ENCODE measurements around the gene GRID1. TPM values are rescaled to one million over a fixed set of nuclear protein-coding genes. Genes with fewer than 3 reads are reported as not detected.
"Not testable (repeated sequence)": the region's sequence is repeated elsewhere in the genome, so short reads cannot be mapped to it uniquely, and the experiment has no call there.

Gene GRID1
- total RNA-seq, 1 experiment from 2014 or later = not detected

DNA sequence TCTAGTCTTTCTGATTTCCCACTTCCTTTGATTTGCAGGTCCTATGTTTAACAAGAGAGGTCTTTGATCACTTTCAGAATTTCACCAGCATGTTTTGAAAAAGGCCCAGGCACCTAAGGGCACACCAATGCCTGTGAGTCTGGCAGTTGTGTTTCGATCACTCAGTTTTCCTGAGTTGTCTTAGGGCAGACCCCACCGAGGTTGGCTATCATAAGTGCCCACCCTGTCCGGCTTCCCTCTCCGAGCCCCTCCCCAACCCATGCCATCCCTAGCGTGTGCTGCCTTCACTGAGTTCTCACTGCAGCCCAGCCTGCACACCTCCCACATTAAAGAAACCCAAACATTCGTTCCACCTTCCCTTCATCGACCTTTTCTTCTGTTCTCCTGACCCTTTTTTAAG is 257.9 kb downstream of the GRID1 start:
- H3K27me3 ChIP-seq (ENCODE audit: insufficient read depth, low read depth) = peaks cover 3% of the 10 kb centered on the region
- no TSS peak for BruUV-seq (replicated peaks)
- H3K9me3 ChIP-seq (ENCODE audit: insufficient read depth, low read depth) = no peaks in the 10 kb centered on the region
- no peak overlapping the region for H3K4me2 ChIP-seq
- ChIA-PET POLR2A (ENCODE audit: unreplicated experiment) (no interaction called here), CTCF (no interaction called here)
- no peaks in the 10 kb centered on the region for H3K36me3 ChIP-seq (ENCODE audit: low read depth)
- no peaks in the 10 kb centered on the region for H3K9me2 ChIP-seq (ENCODE audit: insufficient read depth)
- no peak overlapping the region for H3K4me3 ChIP-seq
- H3K79me2 ChIP-seq (ENCODE audit: low read depth) = no peaks in the 10 kb centered on the region
- no peaks in the 10 kb centered on the region for H3F3A ChIP-seq (ENCODE audit: insufficient read depth, low read depth)
- no peak for DNase-seq
- H2AFZ ChIP-seq = no peak overlapping the region
- TF ChIP-seq EZH2 (IDR thresholded peaks at IDR 0.05; ENCODE audit: low read depth) = no peak
- TF ChIP-seq, protein P1, sequence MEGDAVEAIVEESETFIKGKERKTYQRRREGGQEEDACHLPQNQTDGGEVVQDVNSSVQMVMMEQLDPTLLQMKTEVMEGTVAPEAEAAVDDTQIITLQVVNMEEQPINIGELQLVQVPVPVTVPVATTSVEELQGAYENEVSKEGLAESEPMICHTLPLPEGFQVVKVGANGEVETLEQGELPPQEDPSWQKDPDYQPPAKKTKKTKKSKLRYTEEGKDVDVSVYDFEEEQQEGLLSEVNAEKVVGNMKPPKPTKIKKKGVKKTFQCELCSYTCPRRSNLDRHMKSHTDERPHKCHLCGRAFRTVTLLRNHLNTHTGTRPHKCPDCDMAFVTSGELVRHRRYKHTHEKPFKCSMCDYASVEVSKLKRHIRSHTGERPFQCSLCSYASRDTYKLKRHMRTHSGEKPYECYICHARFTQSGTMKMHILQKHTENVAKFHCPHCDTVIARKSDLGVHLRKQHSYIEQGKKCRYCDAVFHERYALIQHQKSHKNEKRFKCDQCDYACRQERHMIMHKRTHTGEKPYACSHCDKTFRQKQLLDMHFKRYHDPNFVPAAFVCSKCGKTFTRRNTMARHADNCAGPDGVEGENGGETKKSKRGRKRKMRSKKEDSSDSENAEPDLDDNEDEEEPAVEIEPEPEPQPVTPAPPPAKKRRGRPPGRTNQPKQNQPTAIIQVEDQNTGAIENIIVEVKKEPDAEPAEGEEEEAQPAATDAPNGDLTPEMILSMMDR (conservative IDR thresholded peaks at IDR 0.05) = no peak
- no peak overlapping the region for H3K27ac ChIP-seq
- intact Hi-C loops (cut with micrococcal nuclease; ENCODE audit: unreplicated experiment) = loop anchor here (10.0 kb wide), 1 partner anchor 476 kb away; no protein-coding TSS in a partner anchor
- H3K4me1 ChIP-seq (replicated peaks; ENCODE audit: insufficient read depth) = no peaks in the 10 kb centered on the region
- H4K20me1 ChIP-seq (ENCODE audit: insufficient read depth) = no peaks in the 10 kb centered on the region

DNA sequence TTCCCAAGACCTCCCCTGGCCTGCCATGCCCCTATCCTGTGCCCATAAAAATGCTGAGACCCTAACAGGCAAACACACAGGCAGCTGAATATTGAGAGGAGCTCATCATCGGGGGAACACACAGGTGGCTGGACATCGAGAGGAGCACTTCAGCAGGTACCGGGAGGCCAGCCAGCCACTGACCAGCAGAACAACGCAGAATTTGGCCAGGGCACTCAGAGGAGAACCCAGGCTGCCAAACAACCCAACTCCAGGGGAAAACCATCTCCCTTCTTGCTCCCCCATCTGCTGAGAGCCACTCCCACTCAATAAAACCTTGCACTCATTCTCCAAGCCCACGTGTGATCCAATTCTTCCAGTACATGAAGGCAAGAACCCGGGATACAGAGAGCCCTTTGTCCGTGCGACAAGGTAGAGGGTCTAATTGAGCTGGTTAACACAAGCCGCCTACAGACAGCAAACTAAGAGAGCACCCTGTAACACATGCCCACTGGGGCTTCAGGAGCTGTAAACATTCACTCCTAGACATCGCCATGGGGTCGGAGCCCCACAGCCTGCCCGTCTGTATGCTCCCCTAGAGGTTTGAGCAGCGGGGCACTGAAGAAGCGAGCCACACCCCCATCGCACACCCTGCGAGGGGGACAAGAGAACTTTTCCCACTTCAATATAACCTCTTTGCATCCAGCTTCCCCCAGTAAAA is 258.8 kb downstream of the GRID1 start:
- H3K4me2 ChIP-seq; CTCF ChIA-PET; H3K79me2 ChIP-seq (ENCODE audit: low read depth); H3K27me3 ChIP-seq (ENCODE audit: insufficient read depth, low read depth); H3K4me1 ChIP-seq (replicated peaks; ENCODE audit: insufficient read depth); H3K9me3 ChIP-seq (ENCODE audit: insufficient read depth, low read depth); H2AFZ ChIP-seq; POLR2A ChIA-PET (ENCODE audit: unreplicated experiment); H3K9me2 ChIP-seq (ENCODE audit: insufficient read depth); DNase-seq; H4K20me1 ChIP-seq (ENCODE audit: insufficient read depth); H3K36me3 ChIP-seq (ENCODE audit: low read depth); BruUV-seq (replicated peaks); H3F3A ChIP-seq (ENCODE audit: insufficient read depth, low read depth); H3K27ac ChIP-seq; H3K4me3 ChIP-seq: not testable (repeated sequence)
- intact Hi-C loops (cut with micrococcal nuclease; ENCODE audit: unreplicated experiment) = loop anchor here (10.0 kb wide), 1 partner anchor 477 kb away; no protein-coding TSS in a partner anchor

DNA sequence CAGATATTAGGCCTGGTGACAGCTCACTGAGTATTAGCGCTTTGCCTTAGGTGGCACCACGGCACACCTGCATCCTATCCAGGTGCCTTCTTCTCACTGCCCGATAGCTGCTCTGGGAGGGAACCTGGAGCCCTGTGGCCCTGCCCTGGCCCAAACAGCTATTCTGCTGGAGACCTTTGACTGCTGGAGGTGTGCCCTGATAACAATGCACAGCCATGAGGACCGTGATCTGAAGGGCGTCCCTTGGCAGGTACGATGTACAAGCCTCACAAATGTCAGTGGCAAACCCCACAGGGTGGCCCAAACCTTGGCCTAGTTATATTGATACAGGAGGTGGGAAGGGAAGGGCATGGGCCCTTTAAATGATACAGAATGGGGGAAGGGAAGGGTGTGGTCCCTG is 259.5 kb downstream of the GRID1 start:
- no peak for DNase-seq
- POLR2A ChIA-PET (ENCODE audit: unreplicated experiment) = no interaction called here
- Histone ChIP-seq H3F3A (ENCODE audit: insufficient read depth, low read depth) (no peaks in the 10 kb centered on the region), H3K9me3 (ENCODE audit: insufficient read depth, low read depth) (no peaks in the 10 kb centered on the region), H3K27me3 (ENCODE audit: insufficient read depth, low read depth) (no peaks in the 10 kb centered on the region; the same call in 1 of the 2 replicates), H3K27ac (no peak overlapping the region), H3K79me2 (ENCODE audit: low read depth) (no peaks in the 10 kb centered on the region), H3K4me1 (replicated peaks; ENCODE audit: insufficient read depth) (no peaks in the 10 kb centered on the region), H2AFZ (no peak overlapping the region), H4K20me1 (ENCODE audit: insufficient read depth) (no peaks in the 10 kb centered on the region), H3K4me2 (no peak overlapping the region), H3K4me3 (no peak overlapping the region), H3K9me2 (ENCODE audit: insufficient read depth) (no peaks in the 10 kb centered on the region), H3K36me3 (ENCODE audit: low read depth) (no peaks in the 10 kb centered on the region)
- CTCF ChIA-PET = no interaction called here
- TF ChIP-seq, protein P1 (conservative IDR thresholded peaks at IDR 0.05) = no peak
- no peak for TF ChIP-seq EZH2 (IDR thresholded peaks at IDR 0.05; ENCODE audit: low read depth)
- BruUV-seq (replicated peaks) = no TSS peak
- intact Hi-C loops (cut with micrococcal nuclease; ENCODE audit: unreplicated experiment) = loop anchor here (10.0 kb wide), 1 partner anchor 478 kb away; no protein-coding TSS in a partner anchor

DNA sequence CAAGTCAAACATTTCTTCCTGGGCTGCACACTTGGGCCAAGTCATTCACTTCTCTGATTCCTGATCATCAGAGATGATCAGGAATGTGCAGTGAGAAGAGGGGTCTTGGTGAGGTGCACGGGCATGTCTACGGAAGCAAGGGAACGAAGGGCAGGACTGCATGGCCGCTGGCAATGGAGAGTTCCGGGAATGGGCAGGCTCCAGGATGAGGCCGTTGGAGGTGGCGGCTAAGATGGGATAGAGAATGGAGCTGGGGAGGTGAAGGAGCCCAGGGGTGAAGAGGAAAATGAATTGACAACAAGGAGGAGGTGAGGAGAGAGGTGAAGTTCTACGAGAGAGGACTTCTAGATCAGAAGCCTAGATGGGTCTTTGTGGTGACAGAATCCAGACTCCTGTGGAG is 260.0 kb downstream of the GRID1 start:
- POLR2A ChIA-PET (ENCODE audit: unreplicated experiment) = no interaction called here
- H4K20me1 ChIP-seq (ENCODE audit: insufficient read depth) = no peaks in the 10 kb centered on the region

More for the DNA sequence above, 260.0 kb downstream of the GRID1 start:
- Histone ChIP-seq H3K4me1 (replicated peaks; ENCODE audit: insufficient read depth) (no peaks in the 10 kb centered on the region), H3K4me3 (no peak overlapping the region), H3F3A (ENCODE audit: insufficient read depth, low read depth) (no peaks in the 10 kb centered on the region), H3K27ac (no peak overlapping the region), H2AFZ (no peak overlapping the region), H3K4me2 (no peak overlapping the region), H3K27me3 (ENCODE audit: insufficient read depth, low read depth) (no peaks in the 10 kb centered on the region; the same call in 1 of the 2 replicates), H3K9me3 (ENCODE audit: insufficient read depth, low read depth) (no peaks in the 10 kb centered on the region), H3K9me2 (ENCODE audit: insufficient read depth) (no peaks in the 10 kb centered on the region), H3K36me3 (ENCODE audit: low read depth) (no peaks in the 10 kb centered on the region), H3K79me2 (ENCODE audit: low read depth) (no peaks in the 10 kb centered on the region)
- no peak for TF ChIP-seq EZH2 (IDR thresholded peaks at IDR 0.05; ENCODE audit: low read depth)
- TF ChIP-seq, protein P1 (conservative IDR thresholded peaks at IDR 0.05) = no peak
- intact Hi-C loops (cut with micrococcal nuclease; ENCODE audit: unreplicated experiment) = loop anchor here (10.0 kb wide), 1 partner anchor 478 kb away; no protein-coding TSS in a partner anchor
- no peak for DNase-seq
- CTCF ChIA-PET = no interaction called here
- BruUV-seq (replicated peaks) = no TSS peak
